ENCODE data around the gene PRR23E. TPM values are rescaled to one million over a fixed set of nuclear protein-coding genes. Genes with fewer than 3 reads are reported as not detected.

PRR23E gene
- total RNA-seq, 1 experiment from 2014 or later: not detected

- Histone ChIP-seq H3K4me3 (ENCODE audit: insufficient read depth, low read depth, low read length) (no peak overlapping the region), H3K36me3 (replicated peaks; ENCODE audit: control insufficient read depth, insufficient read depth, low read length) (no peaks in the 10 kb centered on the region), H3K27me3 (ENCODE audit: control insufficient read depth, insufficient read depth, low read length) (no peaks in the 10 kb centered on the region; the same call in 1 of the 2 replicates)
- peak; percentile 28 for DNase-seq
These were observed 13.9 kb downstream of the PRR23E start for GRCh38 chr3:127206611-127207516.

- no peaks in the 10 kb centered on the region; the same call in 1 of the 2 replicates for H3K27me3 ChIP-seq (ENCODE audit: control insufficient read depth, insufficient read depth, low read length)
- no peaks in the 10 kb centered on the region for H3K36me3 ChIP-seq (replicated peaks; ENCODE audit: control insufficient read depth, insufficient read depth, low read length)
- no peak overlapping the region for H3K4me3 ChIP-seq (ENCODE audit: insufficient read depth, low read depth, low read length)
- DNase-seq: peak; percentile 22
These were observed 15.0 kb downstream of the PRR23E start for GRCh38 chr3:127207727-127208482.

DNA sequence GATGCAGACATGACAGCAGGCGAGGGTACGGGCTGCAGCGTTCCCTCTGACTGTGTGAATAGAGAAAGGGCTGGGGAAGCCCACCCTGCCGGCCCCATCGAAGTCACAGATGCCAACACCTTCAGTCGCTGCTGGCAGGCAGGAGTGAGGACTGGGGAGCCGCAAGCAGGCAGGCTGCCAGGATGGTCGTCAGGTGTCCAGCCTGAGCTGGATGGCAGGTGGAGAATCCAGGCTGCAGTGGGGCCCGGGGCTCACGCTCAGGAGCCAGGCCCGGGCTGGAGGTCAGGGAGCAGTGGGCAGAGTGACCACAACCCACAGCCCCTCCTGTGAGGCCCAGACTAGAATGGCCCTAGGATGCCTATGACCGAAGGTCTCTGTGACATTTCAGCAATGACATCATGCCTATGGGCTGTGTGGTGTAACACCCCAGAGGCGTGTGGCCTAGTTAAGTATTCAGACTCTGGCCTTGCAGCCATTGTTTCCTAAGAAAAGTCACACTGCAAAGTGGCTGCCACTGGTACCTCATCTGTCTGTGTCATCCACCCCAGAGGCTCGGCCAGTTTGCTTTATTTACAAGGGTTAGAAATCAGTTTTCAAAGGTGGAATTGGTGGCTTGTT, 15.7 kb downstream of the PRR23E start:
- peak; percentile 26 for DNase-seq
- H3K27me3 ChIP-seq (ENCODE audit: control insufficient read depth, insufficient read depth, low read length): no peaks in the 10 kb centered on the region; the same call in 1 of the 2 replicates
- H3K4me3 ChIP-seq (ENCODE audit: insufficient read depth, low read depth, low read length): no peak overlapping the region
- H3K36me3 ChIP-seq (replicated peaks; ENCODE audit: control insufficient read depth, insufficient read depth, low read length): no peaks in the 10 kb centered on the region

- Histone ChIP-seq H3K27me3 (ENCODE audit: control insufficient read depth, insufficient read depth, low read length) (no peaks in the 10 kb centered on the region; the same call in 1 of the 2 replicates), H3K36me3 (replicated peaks; ENCODE audit: control insufficient read depth, insufficient read depth, low read length) (no peaks in the 10 kb centered on the region), H3K4me3 (ENCODE audit: insufficient read depth, low read depth, low read length) (no peak overlapping the region)
- DNase-seq: peak; percentile 41
These were observed 16.4 kb downstream of the PRR23E start for GRCh38 chr3:127209155-127209839.

DNA sequence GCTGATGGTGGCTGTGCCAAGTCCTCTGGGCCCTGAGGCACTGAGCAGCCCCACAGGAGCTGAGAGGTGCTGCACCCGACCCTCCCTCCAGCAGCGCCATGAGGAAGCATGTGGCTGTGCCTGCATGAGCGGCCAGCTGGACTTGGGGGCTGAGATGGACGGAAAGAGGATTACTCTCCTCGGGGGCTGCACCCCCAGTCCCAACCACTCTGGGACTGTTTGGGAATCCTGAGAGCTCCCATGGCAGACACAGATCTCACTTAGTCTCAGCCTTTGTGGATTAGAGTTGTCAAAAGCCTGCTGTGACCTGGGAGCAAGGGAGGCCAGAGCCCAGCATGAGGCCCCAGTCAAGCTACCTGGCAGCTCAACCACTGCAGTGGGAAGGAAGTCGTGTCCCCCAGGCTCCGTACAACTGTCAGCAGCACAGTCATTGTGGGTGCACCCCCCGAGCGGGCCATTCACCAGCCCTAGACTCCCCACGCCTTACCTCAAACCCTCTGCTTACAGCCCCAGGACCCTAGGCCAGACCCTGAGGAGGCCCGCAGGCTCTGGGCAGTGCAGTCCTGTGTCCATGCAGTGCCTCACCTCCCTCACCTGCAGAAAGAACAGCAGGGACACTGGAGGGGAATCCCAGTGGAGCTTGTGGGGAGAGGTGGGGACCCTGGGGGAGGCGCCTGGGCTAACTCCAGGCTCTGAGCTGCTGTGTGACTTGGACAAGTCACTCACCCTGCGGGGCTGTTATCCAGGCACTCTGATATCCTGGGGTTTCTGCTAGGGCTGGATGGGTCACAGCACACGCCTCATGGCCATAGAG, 17.1 kb downstream of the PRR23E start:
- H3K27me3 ChIP-seq (ENCODE audit: control insufficient read depth, insufficient read depth, low read length): no peaks in the 10 kb centered on the region; the same call in 1 of the 2 replicates
- peak; percentile 56 for DNase-seq
- no peak overlapping the region for H3K4me3 ChIP-seq (ENCODE audit: insufficient read depth, low read depth, low read length)
- H3K36me3 ChIP-seq (replicated peaks; ENCODE audit: control insufficient read depth, insufficient read depth, low read length): no peaks in the 10 kb centered on the region

GRCh38 chr3:127210654-127210943, 17.7 kb downstream of the PRR23E start:
- H3K27me3 ChIP-seq (ENCODE audit: control insufficient read depth, insufficient read depth, low read length): no peaks in the 10 kb centered on the region; the same call in 1 of the 2 replicates
- H3K4me3 ChIP-seq (ENCODE audit: insufficient read depth, low read depth, low read length): no peak overlapping the region
- no peaks in the 10 kb centered on the region for H3K36me3 ChIP-seq (replicated peaks; ENCODE audit: control insufficient read depth, insufficient read depth, low read length)
- DNase-seq: no peak

DNA sequence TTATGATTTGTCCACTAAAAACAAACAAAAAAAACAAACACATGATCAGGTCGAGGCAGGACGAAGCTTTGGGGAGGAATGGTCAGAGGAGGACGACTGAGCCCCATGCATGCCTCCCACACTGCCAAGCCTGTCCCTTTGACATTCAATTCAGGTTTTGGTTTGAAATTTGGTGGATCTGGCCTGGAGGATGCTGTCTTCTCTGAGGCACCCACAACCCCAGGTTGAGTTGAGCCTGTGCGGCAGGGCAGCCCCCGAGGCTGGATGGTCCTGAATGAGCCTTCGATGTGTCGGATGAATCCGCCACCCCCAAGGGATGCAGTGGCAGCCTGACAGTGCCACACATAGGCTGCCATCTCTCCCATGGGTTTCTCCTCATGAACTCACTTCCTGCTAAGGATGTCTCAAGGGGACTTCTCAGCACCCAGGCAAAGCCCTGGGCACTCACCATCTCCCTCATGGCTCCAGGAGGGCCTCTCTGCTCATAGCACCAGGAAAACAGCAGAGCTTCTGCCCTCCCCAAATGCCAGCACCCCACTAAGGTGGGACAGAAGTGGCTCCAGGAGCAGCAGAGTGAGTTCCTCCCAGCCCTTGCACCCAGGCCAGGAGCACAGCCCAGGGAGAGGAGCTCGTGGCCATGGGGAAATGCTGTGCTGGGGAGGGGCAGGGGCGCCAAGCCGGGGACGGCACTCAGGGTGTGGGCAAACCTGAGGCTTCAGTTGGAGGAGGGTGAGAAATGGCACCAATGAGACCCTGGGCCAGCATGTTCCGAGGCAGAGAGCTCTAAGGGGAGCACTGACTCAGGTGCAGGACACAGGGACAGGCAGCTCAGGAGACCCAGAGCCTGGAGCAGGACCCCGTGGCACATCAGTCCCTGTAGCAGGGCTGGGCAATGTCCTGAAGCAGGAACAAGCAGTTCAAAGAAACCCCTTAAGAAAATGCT, 18.5 kb downstream of the PRR23E start:
- Histone ChIP-seq H3K36me3 (replicated peaks; ENCODE audit: control insufficient read depth, insufficient read depth, low read length) (no peaks in the 10 kb centered on the region), H3K27me3 (ENCODE audit: control insufficient read depth, insufficient read depth, low read length) (no peaks in the 10 kb centered on the region; the same call in 1 of the 2 replicates), H3K4me3 (ENCODE audit: insufficient read depth, low read depth, low read length) (no peak overlapping the region)
- DNase-seq: peak; percentile 13

- Histone ChIP-seq H3K36me3 (replicated peaks; ENCODE audit: control insufficient read depth, insufficient read depth, low read length) (no peaks in the 10 kb centered on the region), H3K27me3 (ENCODE audit: control insufficient read depth, insufficient read depth, low read length) (no peaks in the 10 kb centered on the region; the same call in 1 of the 2 replicates), H3K4me3 (ENCODE audit: insufficient read depth, low read depth, low read length) (no peak overlapping the region)
- peak; percentile 20 for DNase-seq
These were observed 19.3 kb downstream of the PRR23E start for GRCh38 chr3:127212231-127212630.

DNA sequence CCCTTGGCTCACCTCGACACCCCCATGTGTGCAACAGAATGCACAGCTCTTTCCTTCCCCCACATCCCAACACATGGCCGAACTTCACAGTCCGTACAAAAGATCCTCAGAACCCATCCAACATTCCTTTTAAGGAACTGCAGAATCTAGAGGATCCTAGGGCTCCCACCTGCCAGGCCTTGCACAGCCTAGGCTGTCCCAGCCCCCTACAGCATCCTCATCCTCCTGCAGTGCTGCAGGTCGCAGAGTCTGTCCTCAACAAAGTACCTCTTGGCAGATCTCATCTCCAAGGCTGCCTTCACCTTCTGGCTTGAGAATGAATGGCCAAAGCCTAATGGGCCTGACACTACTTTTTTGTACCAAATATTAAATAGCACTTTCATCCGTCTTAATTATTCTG, 19.8 kb downstream of the PRR23E start:
- Histone ChIP-seq H3K4me3 (ENCODE audit: insufficient read depth, low read depth, low read length) (no peak overlapping the region), H3K27me3 (ENCODE audit: control insufficient read depth, insufficient read depth, low read length) (no peaks in the 10 kb centered on the region; the same call in 1 of the 2 replicates), H3K36me3 (replicated peaks; ENCODE audit: control insufficient read depth, insufficient read depth, low read length) (no peaks in the 10 kb centered on the region)
- peak; percentile 14 for DNase-seq

DNA sequence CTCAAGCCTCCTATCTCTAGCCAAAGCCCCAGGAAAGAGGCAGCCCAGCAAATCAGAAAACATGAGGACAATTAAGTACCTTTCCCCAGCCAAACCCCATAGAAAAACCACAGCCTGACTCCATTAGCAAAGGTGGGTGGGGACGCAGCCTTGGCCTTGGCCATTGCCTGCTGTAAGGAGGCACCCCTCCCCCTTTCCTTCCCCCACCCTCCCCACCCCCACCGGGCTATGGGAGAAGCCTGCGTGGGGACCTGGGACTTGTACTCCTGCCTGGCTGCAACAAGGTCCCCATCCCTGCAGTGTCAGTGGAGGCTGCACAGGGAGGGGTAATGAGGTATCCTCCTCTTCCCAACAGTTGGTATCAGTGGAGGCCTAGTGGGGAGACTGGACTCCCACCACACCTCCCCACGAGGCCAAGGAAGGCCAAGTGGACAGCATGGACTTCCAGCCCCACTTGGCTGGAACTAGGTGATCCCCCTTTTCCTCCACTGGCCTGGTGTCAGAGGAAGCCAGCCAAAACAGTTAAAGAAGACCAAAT, 20.5 kb downstream of the PRR23E start:
- H3K4me3 ChIP-seq (ENCODE audit: insufficient read depth, low read depth, low read length): no peak overlapping the region
- no peaks in the 10 kb centered on the region for H3K36me3 ChIP-seq (replicated peaks; ENCODE audit: control insufficient read depth, insufficient read depth, low read length)
- no peaks in the 10 kb centered on the region; the same call in 1 of the 2 replicates for H3K27me3 ChIP-seq (ENCODE audit: control insufficient read depth, insufficient read depth, low read length)
- DNase-seq: peak; percentile 19

DNA sequence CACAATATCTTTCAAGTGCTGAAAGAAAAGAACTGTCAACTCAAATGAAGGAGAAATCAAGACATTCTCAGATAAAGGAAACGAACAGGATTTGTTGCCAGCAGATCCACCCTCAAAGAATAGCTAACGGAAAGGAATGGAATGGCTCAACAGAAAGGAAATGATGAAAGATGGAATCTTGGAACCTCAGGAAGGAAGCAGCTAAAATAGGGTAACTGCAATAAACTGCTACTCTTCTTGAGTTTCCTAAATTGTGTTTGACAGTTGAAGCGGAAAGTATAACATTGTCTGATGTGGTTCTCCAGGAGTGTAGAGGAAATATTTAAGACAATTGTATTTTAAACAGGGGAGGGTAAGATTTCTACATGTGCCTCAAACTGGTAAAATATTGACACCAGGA, 22.0 kb downstream of the PRR23E start:
- Histone ChIP-seq H3K4me3 (ENCODE audit: insufficient read depth, low read depth, low read length) (no peak overlapping the region), H3K36me3 (replicated peaks; ENCODE audit: control insufficient read depth, insufficient read depth, low read length) (no peaks in the 10 kb centered on the region)
- peak; percentile 13 for DNase-seq

DNA sequence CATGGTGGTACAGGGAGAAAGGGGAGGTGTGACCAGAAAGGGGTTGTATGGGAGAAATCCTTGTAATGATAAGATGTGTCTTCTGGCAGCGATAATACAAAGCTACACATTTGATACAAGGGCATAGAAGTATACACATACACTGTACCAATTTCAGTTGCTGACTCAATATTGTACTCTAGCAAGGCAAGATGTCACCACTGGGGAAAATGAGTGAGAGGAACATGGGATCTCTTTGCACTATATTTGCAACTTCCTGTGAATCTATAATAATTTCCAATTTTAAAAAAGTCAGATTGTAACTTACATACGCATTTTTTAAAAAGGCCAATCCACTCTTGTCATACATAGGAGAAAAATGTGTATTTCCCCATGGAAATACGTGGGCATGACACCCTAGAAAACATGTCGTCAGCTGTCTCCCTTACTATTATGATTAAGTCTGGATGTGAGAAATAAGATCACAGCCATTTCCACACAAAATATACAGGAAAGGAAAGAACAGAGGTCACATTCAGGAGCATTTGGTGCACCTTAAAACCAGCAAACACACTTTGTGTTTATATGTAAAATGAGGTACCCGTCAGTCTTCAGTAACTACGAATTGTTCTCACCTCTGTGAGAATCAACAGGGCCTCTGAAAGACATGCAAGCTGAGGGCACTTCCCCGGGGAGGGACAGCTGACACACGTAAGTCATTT, 22.9 kb downstream of the PRR23E start:
- no peak for DNase-seq
- Histone ChIP-seq H3K27me3 (ENCODE audit: control insufficient read depth, insufficient read depth, low read length) (no peaks in the 10 kb centered on the region; the same call in 1 of the 2 replicates), H3K4me3 (ENCODE audit: insufficient read depth, low read depth, low read length) (no peak overlapping the region), H3K36me3 (replicated peaks; ENCODE audit: control insufficient read depth, insufficient read depth, low read length) (no peaks in the 10 kb centered on the region)

More for the DNA sequence above, 22.0 kb downstream of the PRR23E start:
- H3K27me3 ChIP-seq (ENCODE audit: control insufficient read depth, insufficient read depth, low read length): no peaks in the 10 kb centered on the region; the same call in 1 of the 2 replicates
